GM12878 (cell line): Measurements from ENCODE around the gene MAOA. TPM values are rescaled to one million over a fixed set of nuclear protein-coding genes. Genes with fewer than 3 reads are reported as not detected.

Experiments
- ATAC-seq: fragments of 200-7000 bp; cut with Tn5 transposase; 3 replicates; pipeline ENCODE4 v1.9.1; 2020; ENCODE audit warnings: mild to moderate bottlenecking, moderate library complexity
- BruUV-seq: library from RNA; stranded (reverse); fragments of 400-500 nt; replicated peaks from 2 replicates; lab custom pipeline; 2021; lab: Mats Ljungman, UMichigan
- CTCF ChIA-PET: fragments of 300-600 bp; sonication (Branson Sonifier 250); formaldehyde crosslinking; extraction: SDS; loops from one replicate; lab custom pipeline; 2021; ENCODE audit warnings: inconsistent platforms; lab: Yijun Ruan, JAX
- POLR2A ChIA-PET: fragments of 350-600 bp; formaldehyde crosslinking; extraction: SDS; loops from one replicate; lab custom pipeline; 2021; ENCODE audit warnings: inconsistent platforms; lab: Charles Lee
- RAD21 ChIA-PET: fragments of 300-600 bp; sonication (Branson Sonifier 250); formaldehyde crosslinking; loops from one replicate; lab custom pipeline; 2023; ENCODE audit warnings: antibody characterized with exemption; ENCODE audit not compliant: unreplicated experiment; lab: Charles Lee
- SMC1A ChIA-PET: fragments of 300-600 bp; sonication (Branson Sonifier 250); formaldehyde crosslinking; loops from one replicate; lab custom pipeline; 2023; ENCODE audit not compliant: unreplicated experiment, uncharacterized antibody; lab: Charles Lee
- DNase-seq: peaks from one replicate; pipeline ENCODE4 v3.0.0-alpha.2; 2011; ENCODE audit warnings: low read depth, low spot score
- FAIRE-seq: peaks from 3 replicates; lab custom pipeline; 2011; peaks lifted over from hg19 to GRCh38; lab: Jason Lieb, UNC
- H2AFZ ChIP-seq: 2 replicates; pipeline ENCODE4 v1.6.0; 2011; ENCODE audit warnings: low read depth, low read length, control low read depth; ENCODE audit not compliant: control insufficient read depth
- H3K27ac ChIP-seq: 2 replicates; pipeline ENCODE4 v1.5.1; 2011; ENCODE audit warnings: control low read depth; ENCODE audit not compliant: control insufficient read depth, insufficient read depth
- H3K27me3 ChIP-seq, 2 experiments: replicated peaks in 1 of 2; 2 replicates each; pipeline versions ENCODE4 v1.6.0 to v1.6.1; 2011; ENCODE audit warnings: low read length in 1 of 2; ENCODE audit not compliant: control insufficient read depth in 2 of 2, insufficient read depth in 2 of 2
- H3K36me3 ChIP-seq, 2 experiments: 2 replicates each; pipeline ENCODE4 v1.5.1; 2011; ENCODE audit warnings: low read length in 1 of 2; ENCODE audit not compliant: control insufficient read depth in 2 of 2, insufficient read depth in 2 of 2
- H3K4me1 ChIP-seq: 2 replicates; pipeline ENCODE4 v1.6.1; 2011; ENCODE audit warnings: mild to moderate bottlenecking, low read length, moderate library complexity, mixed read lengths; ENCODE audit not compliant: control insufficient read depth, insufficient read depth
- H3K4me2 ChIP-seq: 2 replicates; pipeline ENCODE4 v1.6.0; 2011; ENCODE audit warnings: control low read depth; ENCODE audit not compliant: control insufficient read depth, insufficient read depth
- H3K4me3 ChIP-seq: fragments of 200-600 bp; sonication (generic); 2 replicates; pipeline ENCODE4 v1.5.1; 2016
- H3K79me2 ChIP-seq: 2 replicates; pipeline ENCODE4 v1.6.0; 2011; ENCODE audit warnings: low read length; ENCODE audit not compliant: control insufficient read depth, insufficient read depth
- H3K9ac ChIP-seq: 2 replicates; pipeline ENCODE4 v1.8.0; 2011; ENCODE audit warnings: low read length, control low read depth, mixed read lengths; ENCODE audit not compliant: control insufficient read depth, insufficient read depth
- H3K9me3 ChIP-seq: replicated peaks from 3 replicates; pipeline ENCODE4 v1.5.1; 2011; ENCODE audit warnings: mild to moderate bottlenecking, low read length; ENCODE audit not compliant: control insufficient read depth, insufficient read depth
- H4K20me1 ChIP-seq: 2 replicates; pipeline ENCODE4 v1.6.0; 2011; ENCODE audit not compliant: control insufficient read depth, insufficient read depth
- BCL11A ChIP-seq: IDR thresholded peaks from 2 replicates; pipeline ENCODE4 v1.6.1; 2011; ENCODE audit warnings: low read depth, low read length
- BRCA1 ChIP-seq: IDR thresholded peaks from 2 replicates; pipeline ENCODE4 v1.6.1; 2011; ENCODE audit warnings: low read depth, low read length, improper control_type of control experiment
- CREB1 ChIP-seq: IDR thresholded peaks from 2 replicates; pipeline ENCODE4 v1.6.1; 2012; ENCODE audit warnings: low read depth, mild to moderate bottlenecking, inconsistent platforms
- EED ChIP-seq: sonication (generic); IDR thresholded peaks from 2 replicates; pipeline ENCODE4 v1.6.1; 2016; ENCODE audit warnings: antibody characterized with exemption, low read depth
- FOXK2 ChIP-seq: fragments of 450-650 bp; IDR thresholded peaks from 2 replicates; pipeline ENCODE4 v1.6.1; 2017; ENCODE audit warnings: mild to moderate bottlenecking, moderate library complexity
- HCFC1 ChIP-seq: fragments of 150-350 bp; IDR thresholded peaks from 2 replicates; pipeline ENCODE4 v1.6.1; 2014; ENCODE audit warnings: low read length
- IKZF1 ChIP-seq: fragments of 450-650 bp; conservative IDR thresholded peaks from 2 replicates; pipeline ENCODE4 v1.6.1; 2017; ENCODE audit warnings: antibody characterized with exemption, mild to moderate bottlenecking
- LARP7 ChIP-seq: fragments of 450-650 bp; IDR thresholded peaks from 2 replicates; pipeline ENCODE4 v1.6.1; 2017; ENCODE audit warnings: mild to moderate bottlenecking
- MTA2 ChIP-seq: fragments of 450-650 bp; IDR thresholded peaks from 2 replicates; pipeline ENCODE4 v1.6.1; 2016; ENCODE audit warnings: low read depth, mild to moderate bottlenecking, moderate library complexity
- NR2C2 ChIP-seq: IDR thresholded peaks from 2 replicates; pipeline ENCODE4 v1.6.1; 2011; ENCODE audit warnings: borderline replicate concordance, low read depth; ENCODE audit not compliant: control insufficient read depth, insufficient read length
- RAD51 ChIP-seq: fragments of 450-650 bp; IDR thresholded peaks from 2 replicates; pipeline ENCODE4 v1.6.1; 2016; ENCODE audit warnings: moderate library complexity, mild to moderate bottlenecking, inconsistent platforms
- SRF ChIP-seq, 2 experiments: IDR thresholded peaks; 2 replicates each; pipeline ENCODE4 v1.6.1; 2011; ENCODE audit warnings: low read depth in 2 of 2, low read length in 2 of 2, mild to moderate bottlenecking in 1 of 2, moderate library complexity in 1 of 2
- SUPT20H ChIP-seq: IDR thresholded peaks from 2 replicates; pipeline ENCODE4 v1.6.1; 2011; ENCODE audit warnings: low read depth, mild to moderate bottlenecking, low read length, moderate library complexity, borderline replicate concordance; ENCODE audit not compliant: control insufficient read depth
- SUZ12 ChIP-seq: fragments of 200-600 bp; sonication (generic); IDR thresholded peaks from one replicate; pipeline ENCODE4 v1.6.1; 2018; ENCODE audit warnings: antibody characterized with exemption, mild to moderate bottlenecking; ENCODE audit not compliant: unreplicated experiment
- YBX1 ChIP-seq: fragments of 450-650 bp; IDR thresholded peaks from 2 replicates; pipeline ENCODE4 v1.6.1; 2016; ENCODE audit warnings: antibody characterized with exemption
- ZNF217 ChIP-seq: fragments of 450-650 bp; IDR thresholded peaks from 2 replicates; pipeline ENCODE4 v1.6.1; 2017; ENCODE audit warnings: antibody characterized with exemption, mild to moderate bottlenecking
- ZNF24 ChIP-seq: fragments of 450-650 bp; IDR thresholded peaks from 2 replicates; pipeline ENCODE4 v1.6.1; 2017; ENCODE audit warnings: antibody characterized with exemption, mild to moderate bottlenecking
- ZNF274 ChIP-seq: IDR thresholded peaks from one replicate; pipeline ENCODE4 v1.8.0; 2011; ENCODE audit not compliant: insufficient read length, insufficient read depth
- WGBS: methylation state at CpG from one replicate; pipeline ENCODE4 v1.1.6; 2016; ENCODE audit warnings: low lambda C conversion rate; ENCODE audit not compliant: insufficient replicate concordance, insufficient coverage; ENCODE audit errors: missing lambda C conversion rate; 5-methylcytosine and 5-hydroxymethylcytosine counted together
- in situ Hi-C: fragments of 300-500 bp; cut with MboI; formaldehyde crosslinking; loops from 9 replicates; pipeline ENCODE4 v1.14.3; 2018; ENCODE audit warnings: mixed read lengths
- intact Hi-C: fragments of 100-400 bp; cut with micrococcal nuclease; formaldehyde crosslinking; loops from one replicate; pipeline ENCODE4 v1.14.2; 2022; ENCODE audit not compliant: unreplicated experiment
- polyA plus RNA-seq, 11 experiments: library from polyadenylated mRNA; depleted of rRNA in 4 of 11; unstranded in 6 of 11; stranded (reverse) in 5 of 11; fragments of >200 nt; fragmentation: Nextera tagmentation in 4 of 11; fragmentation: Illumina TruSeq in 1 of 11; extraction: Ambion mirVana in 4 of 11; extraction: Trizol in 1 of 11; gene quantifications; 1 replicate in 1 of 11; 2 replicates in 10 of 11; pipeline versions ENCODE4 v1.2.1 to v1.2.3, GENCODE V29; 2011 to 2016; ENCODE audit warnings: inconsistent platforms in 2 of 11, missing spikeins in 2 of 11, low read depth in 1 of 11
- total RNA-seq, 4 experiments: library from RNA; depleted of rRNA in 3 of 4; stranded (reverse); fragments of >200 nt in 3 of 4; fragmentation: Illumina TruSeq in 1 of 4; extraction: Trizol in 1 of 4; gene quantifications; 2 replicates each; pipeline versions ENCODE4 v1.2.1 to v1.2.3, GENCODE V29; 2013 to 2021
- TF ChIP-seq, protein P1 (sequence below): IDR thresholded peaks from 2 replicates; pipeline ENCODE4 v1.6.1; 2011; ENCODE audit warnings: borderline replicate concordance, low read depth, mild to moderate bottlenecking, moderate library complexity, low read length; ENCODE audit not compliant: insufficient read depth, poor library complexity, severe bottlenecking
- TF ChIP-seq, protein P2 (sequence below), 3 experiments: IDR thresholded peaks in 2 of 3; conservative IDR thresholded peaks in 1 of 3; 2 replicates each; pipeline ENCODE4 v1.5.1; 2011; ENCODE audit warnings: low read depth in 3 of 3, low read length in 3 of 3, mild to moderate bottlenecking in 3 of 3, control low read depth in 2 of 3, moderate library complexity in 2 of 3, inconsistent platforms in 1 of 3, mixed read lengths in 1 of 3; ENCODE audit not compliant: control insufficient read depth in 2 of 3, insufficient read depth in 1 of 3; ENCODE audit errors: extremely low read depth in 1 of 3

The MAOA gene
- total and polyA plus RNA-seq, 10 of the 15 experiments (the other 5 are each of a cell fraction or from before 2014, with no cell fraction given), result 0.02 to 0.51 (median 0.08) TPM; not detected in 7

DNA sequence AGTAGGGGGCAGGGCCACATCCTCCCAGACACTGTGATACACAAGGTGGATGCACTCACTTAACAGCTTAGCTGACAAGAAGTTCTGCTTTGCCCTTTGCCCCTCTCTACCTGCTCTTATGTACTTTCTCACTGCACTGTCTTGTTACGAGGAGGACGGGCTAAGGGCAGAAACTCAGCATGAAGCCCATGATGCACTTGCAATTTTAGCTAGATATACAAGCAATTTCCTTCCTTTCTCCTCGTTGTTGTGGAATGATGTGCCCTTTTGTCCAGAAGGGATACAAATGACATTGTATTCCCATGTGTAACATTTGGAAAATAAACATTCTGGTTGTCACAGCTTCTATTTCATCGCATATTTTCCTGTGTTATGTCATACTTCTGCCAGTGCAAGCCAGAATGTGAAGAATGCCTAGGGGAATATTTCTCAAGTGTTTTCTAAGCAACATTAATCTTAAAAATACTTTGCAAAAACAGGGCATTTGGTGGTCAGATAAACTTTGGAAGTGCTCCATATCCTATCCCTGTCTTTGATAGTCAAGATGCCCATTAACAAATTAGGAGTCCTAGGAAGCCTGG lies 47.2 kb downstream of the MAOA start:
- no peak for FAIRE-seq
- ATAC-seq, result no peak
- Histone ChIP-seq H3K4me1 (no peaks in the 10 kb centered on the region), H3K36me3 (no peaks in the 10 kb centered on the region), H3K9me3 (no peaks in the 10 kb centered on the region), H3K4me3 (no peak overlapping the region), H3K79me2 (no peaks in the 10 kb centered on the region), H2AFZ (no peak overlapping the region), H4K20me1 (no peaks in the 10 kb centered on the region), H3K9ac (no peak overlapping the region), H3K4me2 (no peak overlapping the region), H3K27ac (no peak overlapping the region), H3K27me3 (no peaks in the 10 kb centered on the region)
- SMC1A ChIA-PET, result no interaction called here
- 0% methylated on average over 4 of the region's 4 CpGs for WGBS
- in situ Hi-C loops (no loop called here), intact Hi-C loops (no loop called here)
- BruUV-seq, result no TSS peak
- RAD21 ChIA-PET, result no interaction called here
- TF ChIP-seq YBX1 (no peak), SUZ12 (no peak), ZNF24 (no peak), EED (no peak), FOXK2 (no peak), BCL11A (no peak), NR2C2 (no peak), MTA2 (no peak), SRF (IDR thresholded peaks at IDR 0.05; ENCODE audit: low read depth in 2 of 2, low read length in 2 of 2) (no peak), ZNF274 (no peak), RAD51 (no peak), HCFC1 (no peak), SUPT20H (no peak), CREB1 (no peak), ZNF217 (no peak), IKZF1 (no peak), BRCA1 (no peak), LARP7 (no peak)
- TF ChIP-seq, protein P1, sequence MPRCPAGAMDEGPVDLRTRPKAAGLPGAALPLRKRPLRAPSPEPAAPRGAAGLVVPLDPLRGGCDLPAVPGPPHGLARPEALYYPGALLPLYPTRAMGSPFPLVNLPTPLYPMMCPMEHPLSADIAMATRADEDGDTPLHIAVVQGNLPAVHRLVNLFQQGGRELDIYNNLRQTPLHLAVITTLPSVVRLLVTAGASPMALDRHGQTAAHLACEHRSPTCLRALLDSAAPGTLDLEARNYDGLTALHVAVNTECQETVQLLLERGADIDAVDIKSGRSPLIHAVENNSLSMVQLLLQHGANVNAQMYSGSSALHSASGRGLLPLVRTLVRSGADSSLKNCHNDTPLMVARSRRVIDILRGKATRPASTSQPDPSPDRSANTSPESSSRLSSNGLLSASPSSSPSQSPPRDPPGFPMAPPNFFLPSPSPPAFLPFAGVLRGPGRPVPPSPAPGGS, result no peak
- TF ChIP-seq, protein P2, sequence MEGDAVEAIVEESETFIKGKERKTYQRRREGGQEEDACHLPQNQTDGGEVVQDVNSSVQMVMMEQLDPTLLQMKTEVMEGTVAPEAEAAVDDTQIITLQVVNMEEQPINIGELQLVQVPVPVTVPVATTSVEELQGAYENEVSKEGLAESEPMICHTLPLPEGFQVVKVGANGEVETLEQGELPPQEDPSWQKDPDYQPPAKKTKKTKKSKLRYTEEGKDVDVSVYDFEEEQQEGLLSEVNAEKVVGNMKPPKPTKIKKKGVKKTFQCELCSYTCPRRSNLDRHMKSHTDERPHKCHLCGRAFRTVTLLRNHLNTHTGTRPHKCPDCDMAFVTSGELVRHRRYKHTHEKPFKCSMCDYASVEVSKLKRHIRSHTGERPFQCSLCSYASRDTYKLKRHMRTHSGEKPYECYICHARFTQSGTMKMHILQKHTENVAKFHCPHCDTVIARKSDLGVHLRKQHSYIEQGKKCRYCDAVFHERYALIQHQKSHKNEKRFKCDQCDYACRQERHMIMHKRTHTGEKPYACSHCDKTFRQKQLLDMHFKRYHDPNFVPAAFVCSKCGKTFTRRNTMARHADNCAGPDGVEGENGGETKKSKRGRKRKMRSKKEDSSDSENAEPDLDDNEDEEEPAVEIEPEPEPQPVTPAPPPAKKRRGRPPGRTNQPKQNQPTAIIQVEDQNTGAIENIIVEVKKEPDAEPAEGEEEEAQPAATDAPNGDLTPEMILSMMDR (IDR thresholded peaks at IDR 0.05 in 2 of 3, conservative IDR thresholded peaks at IDR 0.05 in 1 of 3; ENCODE audit: control insufficient read depth in 2 of 3, extremely low read depth in 1 of 3, insufficient read depth in 1 of 3, low read depth in 3 of 3, low read length in 3 of 3), result no peak
- no peak for DNase-seq
- POLR2A ChIA-PET, result no interaction called here
- CTCF ChIA-PET, result no interaction called here
